HL-60 (cell line): ENCODE measurements around the gene AGPAT3.

Experiments used
- POLR2AphosphoS5 ChIP-seq: IDR thresholded peaks from 2 replicates; pipeline ENCODE4 v1.6.1; 2012; ENCODE audit warnings: low read depth
- TF ChIP-seq, protein P1 (sequence below): IDR thresholded peaks from one replicate; pipeline ENCODE4 v1.5.1; 2011; ENCODE audit warnings: low read length, control low read depth, inconsistent platforms; ENCODE audit not compliant: insufficient read depth
- TF ChIP-seq, protein P2 (sequence below): IDR thresholded peaks from 2 replicates; pipeline ENCODE4 v1.6.1; 2012; ENCODE audit warnings: low read depth; ENCODE audit not compliant: insufficient replicate concordance

DNA sequence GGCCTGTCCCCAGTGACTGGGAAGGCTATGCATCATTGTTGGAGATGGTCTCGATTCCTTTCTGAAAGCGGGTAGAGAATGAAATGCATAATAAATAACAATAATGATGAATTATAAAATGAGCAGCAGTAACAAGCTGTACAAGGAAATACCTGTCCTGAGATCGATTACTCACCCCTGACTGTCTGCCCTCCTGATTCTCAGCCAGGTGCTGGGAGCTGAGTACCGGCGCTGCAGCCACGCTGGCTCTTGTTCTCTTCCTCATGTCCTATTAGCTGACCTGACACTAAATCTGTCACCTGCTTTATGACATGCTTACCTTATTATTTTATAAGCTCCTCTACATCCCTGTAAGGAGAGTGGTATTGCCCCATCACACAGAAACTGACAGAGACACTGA is 3.4 kb downstream of the AGPAT3 start:
- TF ChIP-seq, protein P1, sequence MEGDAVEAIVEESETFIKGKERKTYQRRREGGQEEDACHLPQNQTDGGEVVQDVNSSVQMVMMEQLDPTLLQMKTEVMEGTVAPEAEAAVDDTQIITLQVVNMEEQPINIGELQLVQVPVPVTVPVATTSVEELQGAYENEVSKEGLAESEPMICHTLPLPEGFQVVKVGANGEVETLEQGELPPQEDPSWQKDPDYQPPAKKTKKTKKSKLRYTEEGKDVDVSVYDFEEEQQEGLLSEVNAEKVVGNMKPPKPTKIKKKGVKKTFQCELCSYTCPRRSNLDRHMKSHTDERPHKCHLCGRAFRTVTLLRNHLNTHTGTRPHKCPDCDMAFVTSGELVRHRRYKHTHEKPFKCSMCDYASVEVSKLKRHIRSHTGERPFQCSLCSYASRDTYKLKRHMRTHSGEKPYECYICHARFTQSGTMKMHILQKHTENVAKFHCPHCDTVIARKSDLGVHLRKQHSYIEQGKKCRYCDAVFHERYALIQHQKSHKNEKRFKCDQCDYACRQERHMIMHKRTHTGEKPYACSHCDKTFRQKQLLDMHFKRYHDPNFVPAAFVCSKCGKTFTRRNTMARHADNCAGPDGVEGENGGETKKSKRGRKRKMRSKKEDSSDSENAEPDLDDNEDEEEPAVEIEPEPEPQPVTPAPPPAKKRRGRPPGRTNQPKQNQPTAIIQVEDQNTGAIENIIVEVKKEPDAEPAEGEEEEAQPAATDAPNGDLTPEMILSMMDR, result no peak
- TF ChIP-seq POLR2AphosphoS5, result no peak
- TF ChIP-seq, protein P2, sequence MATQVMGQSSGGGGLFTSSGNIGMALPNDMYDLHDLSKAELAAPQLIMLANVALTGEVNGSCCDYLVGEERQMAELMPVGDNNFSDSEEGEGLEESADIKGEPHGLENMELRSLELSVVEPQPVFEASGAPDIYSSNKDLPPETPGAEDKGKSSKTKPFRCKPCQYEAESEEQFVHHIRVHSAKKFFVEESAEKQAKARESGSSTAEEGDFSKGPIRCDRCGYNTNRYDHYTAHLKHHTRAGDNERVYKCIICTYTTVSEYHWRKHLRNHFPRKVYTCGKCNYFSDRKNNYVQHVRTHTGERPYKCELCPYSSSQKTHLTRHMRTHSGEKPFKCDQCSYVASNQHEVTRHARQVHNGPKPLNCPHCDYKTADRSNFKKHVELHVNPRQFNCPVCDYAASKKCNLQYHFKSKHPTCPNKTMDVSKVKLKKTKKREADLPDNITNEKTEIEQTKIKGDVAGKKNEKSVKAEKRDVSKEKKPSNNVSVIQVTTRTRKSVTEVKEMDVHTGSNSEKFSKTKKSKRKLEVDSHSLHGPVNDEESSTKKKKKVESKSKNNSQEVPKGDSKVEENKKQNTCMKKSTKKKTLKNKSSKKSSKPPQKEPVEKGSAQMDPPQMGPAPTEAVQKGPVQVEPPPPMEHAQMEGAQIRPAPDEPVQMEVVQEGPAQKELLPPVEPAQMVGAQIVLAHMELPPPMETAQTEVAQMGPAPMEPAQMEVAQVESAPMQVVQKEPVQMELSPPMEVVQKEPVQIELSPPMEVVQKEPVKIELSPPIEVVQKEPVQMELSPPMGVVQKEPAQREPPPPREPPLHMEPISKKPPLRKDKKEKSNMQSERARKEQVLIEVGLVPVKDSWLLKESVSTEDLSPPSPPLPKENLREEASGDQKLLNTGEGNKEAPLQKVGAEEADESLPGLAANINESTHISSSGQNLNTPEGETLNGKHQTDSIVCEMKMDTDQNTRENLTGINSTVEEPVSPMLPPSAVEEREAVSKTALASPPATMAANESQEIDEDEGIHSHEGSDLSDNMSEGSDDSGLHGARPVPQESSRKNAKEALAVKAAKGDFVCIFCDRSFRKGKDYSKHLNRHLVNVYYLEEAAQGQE, result no peak
